ENCODE data around the gene LRIT3.

DNA sequence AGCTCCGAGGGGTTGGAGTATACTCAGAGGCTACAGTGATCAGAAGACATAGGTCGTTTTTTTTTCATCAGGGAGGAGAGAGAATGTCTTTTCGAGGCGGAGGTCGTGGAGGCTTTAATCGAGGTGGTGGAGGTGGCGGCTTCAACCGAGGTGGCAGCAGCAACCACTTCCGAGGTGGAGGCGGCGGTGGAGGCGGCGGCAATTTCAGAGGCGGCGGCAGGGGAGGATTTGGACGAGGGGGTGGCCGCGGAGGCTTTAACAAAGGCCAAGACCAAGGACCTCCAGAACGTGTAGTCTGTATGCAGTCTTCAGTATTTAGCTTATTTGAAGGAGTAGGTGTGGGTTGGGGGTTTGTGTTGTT is 31.8 kb upstream of the LRIT3 start:
- TF ChIP-seq POLR2AphosphoS5 (IDR thresholded peaks at IDR 0.05; ENCODE audit: insufficient read depth, low read depth, low read length) (no peak), POLR2A (IDR thresholded peaks at IDR 0.05; ENCODE audit: low read depth, low read length) (no peak), FOS (IDR thresholded peaks at IDR 0.05; ENCODE audit: borderline replicate concordance, insufficient read depth, low read length) (no peak)
- TF ChIP-seq, protein P1, sequence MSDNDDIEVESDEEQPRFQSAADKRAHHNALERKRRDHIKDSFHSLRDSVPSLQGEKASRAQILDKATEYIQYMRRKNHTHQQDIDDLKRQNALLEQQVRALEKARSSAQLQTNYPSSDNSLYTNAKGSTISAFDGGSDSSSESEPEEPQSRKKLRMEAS (IDR thresholded peaks at IDR 0.05; ENCODE audit: insufficient read depth, insufficient read length) = no peak
- TF ChIP-seq, protein P2, sequence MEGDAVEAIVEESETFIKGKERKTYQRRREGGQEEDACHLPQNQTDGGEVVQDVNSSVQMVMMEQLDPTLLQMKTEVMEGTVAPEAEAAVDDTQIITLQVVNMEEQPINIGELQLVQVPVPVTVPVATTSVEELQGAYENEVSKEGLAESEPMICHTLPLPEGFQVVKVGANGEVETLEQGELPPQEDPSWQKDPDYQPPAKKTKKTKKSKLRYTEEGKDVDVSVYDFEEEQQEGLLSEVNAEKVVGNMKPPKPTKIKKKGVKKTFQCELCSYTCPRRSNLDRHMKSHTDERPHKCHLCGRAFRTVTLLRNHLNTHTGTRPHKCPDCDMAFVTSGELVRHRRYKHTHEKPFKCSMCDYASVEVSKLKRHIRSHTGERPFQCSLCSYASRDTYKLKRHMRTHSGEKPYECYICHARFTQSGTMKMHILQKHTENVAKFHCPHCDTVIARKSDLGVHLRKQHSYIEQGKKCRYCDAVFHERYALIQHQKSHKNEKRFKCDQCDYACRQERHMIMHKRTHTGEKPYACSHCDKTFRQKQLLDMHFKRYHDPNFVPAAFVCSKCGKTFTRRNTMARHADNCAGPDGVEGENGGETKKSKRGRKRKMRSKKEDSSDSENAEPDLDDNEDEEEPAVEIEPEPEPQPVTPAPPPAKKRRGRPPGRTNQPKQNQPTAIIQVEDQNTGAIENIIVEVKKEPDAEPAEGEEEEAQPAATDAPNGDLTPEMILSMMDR (IDR thresholded peaks at IDR 0.05; ENCODE audit: extremely low read depth in 1 of 2, insufficient read depth in 1 of 2, low read depth in 1 of 2, low read length in 2 of 2) = no peak
